Large intestine (tissue), 3 donors: ENCODE results near the gene TTC7B. TPM values are rescaled to one million over a fixed set of nuclear protein-coding genes. Genes with fewer than 3 reads are reported as not detected.

Source experiments
- DNase-seq, 2 donors: peaks; one replicate each; pipeline versions ENCODE4 v3.0.0 to v3.0.0-alpha.2; 2013
- H3K27ac ChIP-seq: one replicate; pipeline ENCODE4 v1.5.1; 2013; ENCODE audit warnings: low read length
- H3K27me3 ChIP-seq: 2 replicates; pipeline ENCODE4 v1.6.1; 2013; ENCODE audit warnings: low read length; ENCODE audit not compliant: control insufficient read depth, insufficient read depth
- H3K36me3 ChIP-seq: 2 replicates; pipeline ENCODE4 v1.6.1; 2013; ENCODE audit warnings: low read length; ENCODE audit not compliant: control insufficient read depth, insufficient read depth
- H3K4me1 ChIP-seq: one replicate; pipeline ENCODE4 v1.6.1; 2013; ENCODE audit warnings: low read length; ENCODE audit not compliant: control insufficient read depth, insufficient read depth
- H3K4me3 ChIP-seq: one replicate; pipeline ENCODE4 v1.5.1; 2013; ENCODE audit warnings: low read length
- H3K9me3 ChIP-seq: one replicate; pipeline ENCODE4 v1.6.1; 2013; ENCODE audit warnings: mild to moderate bottlenecking, low read depth, low read length, moderate library complexity; ENCODE audit not compliant: control insufficient read depth
- WGBS: methylation state at CpG from one replicate; pipeline ENCODE4 v1.1.5; 2013; ENCODE audit warnings: low lambda C conversion rate; ENCODE audit not compliant: insufficient coverage; 5-methylcytosine and 5-hydroxymethylcytosine counted together
- polyA plus RNA-seq: library from polyadenylated mRNA; unstranded; fragments of 120-200 nt; gene quantifications from one replicate; pipeline ENCODE4 v1.2.1, GENCODE V29; 2013

TTC7B gene
- polyA plus RNA-seq, 1 donor: 12.2 TPM

DNA sequence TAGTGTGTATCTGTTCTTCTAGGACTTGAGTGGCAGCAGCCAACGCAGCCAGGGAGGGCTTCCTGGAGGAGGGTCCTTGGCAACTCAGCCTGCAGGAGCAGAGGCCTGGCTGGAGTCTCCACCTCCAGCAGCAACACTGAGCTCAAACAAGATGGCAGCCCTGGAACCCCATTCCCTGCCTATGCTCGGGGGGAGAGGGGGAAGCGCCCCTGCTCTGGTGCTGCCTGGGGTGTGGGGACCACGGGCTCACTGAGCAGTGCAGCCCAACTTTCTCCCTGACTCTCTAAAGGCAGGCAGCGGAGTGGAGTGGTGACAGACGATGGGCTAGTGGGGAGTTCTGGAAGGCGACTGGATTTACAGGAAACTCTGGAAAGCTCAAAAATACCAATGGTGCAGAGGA lies 258.7 kb downstream of the TTC7B start:
- WGBS: no CpG with 5 or more reads among the region's 7 CpGs
- H3K27ac ChIP-seq: no peak overlapping the region

DNA sequence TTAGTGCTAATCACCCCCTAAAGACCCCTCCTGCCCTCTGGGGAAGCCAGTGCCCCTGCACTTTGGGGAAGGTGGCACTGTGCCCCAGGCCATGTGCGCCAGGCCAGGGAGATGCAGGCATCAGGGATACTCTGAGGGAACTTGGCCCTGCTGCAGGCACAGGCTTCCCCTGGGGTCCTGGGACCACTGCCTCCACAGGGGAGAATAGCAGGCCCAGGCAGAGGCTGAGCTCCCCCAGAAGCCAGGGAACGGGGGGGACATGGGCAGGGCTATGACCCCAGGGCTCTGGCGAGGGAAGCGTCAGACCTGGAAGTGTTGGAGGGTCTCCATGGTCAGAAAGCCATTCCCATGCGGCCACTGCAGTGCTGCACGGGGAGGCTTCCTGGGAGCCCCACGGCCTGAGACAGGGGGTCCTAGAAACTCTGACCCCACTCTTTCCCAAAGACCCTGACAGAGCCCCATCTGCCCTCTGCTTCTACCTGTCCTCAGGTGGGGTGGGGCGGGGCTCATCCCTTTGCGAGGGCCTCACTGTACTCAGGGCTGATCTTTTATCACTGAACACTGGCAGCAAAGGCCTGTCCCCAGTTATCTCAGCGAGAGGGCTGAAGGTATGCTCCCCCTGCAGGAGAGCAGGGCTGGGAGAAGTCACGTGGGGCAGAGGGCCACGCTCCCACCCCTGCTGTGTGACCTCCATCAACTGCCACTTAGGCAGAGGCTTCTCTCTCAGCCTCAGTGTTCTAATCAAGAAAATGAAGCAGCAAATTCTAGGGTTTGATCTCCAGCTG lies 259.4 kb downstream of the TTC7B start:
- H3K9me3 ChIP-seq: no peaks in the 10 kb centered on the region
- H3K4me3 ChIP-seq: no peak overlapping the region
- no peaks in the 10 kb centered on the region for H3K27me3 ChIP-seq
- WGBS: no CpG with 5 or more reads among the region's 12 CpGs
- peaks cover 24% of the 10 kb centered on the region for H3K4me1 ChIP-seq
- peak; percentile 73 to 85 for DNase-seq
- H3K27ac ChIP-seq: peak overlapping the region; percentile 51
- H3K36me3 ChIP-seq: no peaks in the 10 kb centered on the region

More for the DNA sequence above, 258.7 kb downstream of the TTC7B start:
- Histone ChIP-seq H3K27me3 (no peaks in the 10 kb centered on the region), H3K4me1 (peaks cover 24% of the 10 kb centered on the region), H3K9me3 (no peaks in the 10 kb centered on the region), H3K36me3 (no peaks in the 10 kb centered on the region), H3K4me3 (no peak overlapping the region)
- DNase-seq: no peak

DNA sequence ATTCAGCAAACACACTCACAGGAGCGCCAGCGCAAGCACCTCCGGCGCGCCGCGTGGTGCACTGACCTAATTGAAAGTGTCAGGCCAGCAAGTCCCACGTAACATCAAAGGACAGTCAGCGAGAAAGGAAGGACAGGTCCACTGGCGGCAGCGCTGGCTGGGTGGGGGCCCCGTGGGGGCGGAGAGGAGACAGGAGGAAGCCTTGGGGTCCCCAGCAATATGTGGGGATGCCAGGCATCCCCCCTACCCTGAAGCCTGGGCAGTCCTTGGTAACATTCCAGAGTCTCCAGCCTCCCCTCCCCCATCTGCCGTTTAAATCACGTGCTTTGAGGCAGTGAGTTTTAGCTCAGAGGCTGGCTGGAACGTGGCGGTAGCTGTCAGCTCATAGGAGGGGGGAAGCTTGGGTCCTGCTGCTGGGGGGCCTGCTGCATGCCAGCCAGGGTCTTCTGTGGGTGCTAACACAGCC lies 260.2 kb downstream of the TTC7B start:
- Histone ChIP-seq H3K9me3 (no peaks in the 10 kb centered on the region), H3K36me3 (no peaks in the 10 kb centered on the region), H3K4me3 (peak overlapping the region; percentile 22), H3K4me1 (peaks cover 24% of the 10 kb centered on the region), H3K27ac (peak overlapping the region; percentile 51), H3K27me3 (no peaks in the 10 kb centered on the region)
- no CpG with 5 or more reads among the region's 17 CpGs for WGBS
- peak; percentile 53 to 84 for DNase-seq

DNA sequence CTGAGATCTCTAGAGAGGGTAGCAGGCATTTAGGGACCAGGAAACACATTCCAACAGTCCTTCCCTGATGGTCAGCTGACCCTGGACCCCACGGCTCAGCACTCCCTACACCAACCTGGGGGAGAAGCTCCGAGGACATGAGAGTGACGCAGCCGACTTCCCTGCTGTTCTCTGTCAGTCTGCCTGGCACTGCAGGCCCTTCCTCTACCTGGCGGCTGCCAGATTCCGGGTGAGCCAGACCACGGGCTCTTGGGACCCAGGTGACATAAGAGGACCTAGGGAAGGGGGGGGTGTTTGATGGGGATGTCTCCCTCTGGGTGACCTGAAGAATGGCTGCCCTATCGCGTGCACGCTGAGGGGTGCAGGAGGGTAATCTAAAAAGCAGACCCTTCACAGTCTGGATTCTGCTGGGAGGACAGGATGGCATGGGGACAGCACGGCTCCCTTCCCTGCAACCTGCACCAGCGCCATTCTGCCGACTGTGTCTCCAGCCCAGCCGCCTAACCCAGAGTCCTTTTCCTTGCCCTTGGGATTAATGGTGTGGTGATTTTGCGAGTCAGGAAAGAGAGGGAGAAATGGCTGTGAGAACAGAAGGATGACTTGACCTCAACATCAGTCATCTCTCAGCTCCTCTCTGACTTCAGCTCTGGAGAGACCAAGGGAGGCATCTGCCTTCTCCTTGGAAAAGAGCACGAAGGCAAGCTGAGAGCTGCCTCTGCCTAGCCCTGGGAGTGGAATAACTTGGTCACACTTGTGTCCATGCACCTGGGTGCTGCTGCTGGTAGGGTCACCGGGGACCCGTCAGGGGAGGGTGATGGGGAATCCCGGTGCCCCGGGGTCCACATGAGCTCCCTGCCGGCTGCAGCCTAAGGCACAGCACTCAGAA lies 260.9 kb downstream of the TTC7B start:
- Histone ChIP-seq H3K4me3 (peak overlapping the region; percentile 22), H3K36me3 (no peaks in the 10 kb centered on the region), H3K4me1 (peaks cover 24% of the 10 kb centered on the region), H3K27ac (no peak overlapping the region), H3K9me3 (no peaks in the 10 kb centered on the region), H3K27me3 (no peaks in the 10 kb centered on the region)
- DNase-seq: no peak
- WGBS: no CpG with 5 or more reads among the region's 21 CpGs

DNA sequence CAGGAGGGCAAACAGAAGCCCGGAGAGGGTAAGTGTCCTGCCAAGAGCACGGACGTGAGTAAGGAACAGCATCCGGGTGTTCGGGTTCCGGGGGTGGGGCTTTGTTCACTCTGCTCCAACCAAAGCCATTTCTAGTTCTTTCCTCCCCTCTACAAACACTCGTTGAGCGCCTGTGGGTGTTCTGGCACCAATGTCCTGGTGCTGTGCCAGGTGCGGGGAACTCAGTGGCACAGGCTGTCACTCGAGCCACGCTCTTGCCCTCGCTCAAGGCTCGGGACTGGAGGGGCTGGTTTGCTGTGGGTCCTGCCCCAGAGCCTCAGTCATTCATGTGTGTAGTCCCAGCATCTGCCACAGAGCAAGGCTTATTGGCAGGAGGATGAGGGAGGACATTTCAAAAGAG lies 261.9 kb downstream of the TTC7B start:
- Histone ChIP-seq H3K27me3 (no peaks in the 10 kb centered on the region), H3K27ac (no peak overlapping the region), H3K4me3 (no peak overlapping the region), H3K4me1 (peaks cover 24% of the 10 kb centered on the region), H3K9me3 (no peaks in the 10 kb centered on the region), H3K36me3 (no peaks in the 10 kb centered on the region)
- no peak for DNase-seq
- 100% methylated on average over 1 of the region's 13 CpGs for WGBS

DNA sequence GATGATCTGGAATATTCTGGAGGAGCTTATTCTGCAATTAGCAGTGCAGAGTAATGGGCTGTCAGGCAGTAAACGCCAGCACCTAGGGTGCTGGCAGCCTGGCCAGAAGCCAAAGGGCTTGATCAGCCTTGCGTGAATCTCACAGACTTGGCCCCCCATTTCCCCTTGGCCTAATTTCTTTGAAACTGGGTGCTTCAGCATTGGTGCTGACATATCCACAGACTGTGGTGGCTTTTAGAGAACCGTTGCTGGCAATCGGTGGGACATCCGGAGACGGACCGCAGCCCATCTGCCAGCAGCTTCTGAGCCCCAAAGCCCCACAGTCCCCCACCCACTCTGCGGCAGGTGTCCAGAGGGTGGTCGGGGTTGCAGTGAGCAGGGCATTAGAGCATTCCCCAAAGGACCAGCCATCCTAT lies 262.3 kb downstream of the TTC7B start:
- H3K36me3 ChIP-seq: no peaks in the 10 kb centered on the region
- H3K9me3 ChIP-seq: no peaks in the 10 kb centered on the region
- H3K27me3 ChIP-seq: no peaks in the 10 kb centered on the region
- H3K4me3 ChIP-seq: no peak overlapping the region
- H3K27ac ChIP-seq: no peak overlapping the region
- H3K4me1 ChIP-seq: peaks cover 24% of the 10 kb centered on the region
- DNase-seq: no peak
- WGBS: no CpG with 5 or more reads among the region's 9 CpGs

DNA sequence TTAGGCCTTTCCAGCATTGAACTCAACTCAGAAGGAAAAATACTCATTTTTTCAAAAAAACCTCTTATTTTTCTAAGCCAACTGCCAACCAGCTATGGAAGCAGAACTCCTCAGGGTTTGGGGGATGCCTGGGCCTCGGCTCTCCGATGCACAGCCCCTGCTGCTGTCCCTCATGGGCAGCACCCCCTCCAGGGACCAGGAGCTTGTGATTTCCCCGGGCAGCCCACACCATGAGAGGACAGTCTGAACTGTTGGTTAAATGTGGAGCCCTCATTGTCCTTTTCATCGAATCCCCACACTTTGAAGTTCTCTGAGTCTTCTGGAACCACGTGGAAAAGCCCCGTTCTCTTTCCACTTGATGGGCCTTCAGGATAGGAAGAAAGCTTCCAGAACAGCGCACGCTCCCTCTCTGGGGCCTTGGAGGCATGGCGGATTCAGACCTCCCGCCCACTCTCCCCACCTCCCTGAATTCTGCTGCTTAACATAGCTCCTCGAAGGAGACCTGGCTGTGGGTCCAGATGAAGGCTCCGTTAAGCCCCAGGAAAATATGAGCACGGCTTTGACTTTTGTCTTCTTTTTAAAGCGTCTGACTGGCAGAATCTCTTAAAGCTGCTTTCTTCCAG lies 262.8 kb downstream of the TTC7B start:
- Histone ChIP-seq H3K27ac (no peak overlapping the region), H3K4me1 (peaks cover 24% of the 10 kb centered on the region), H3K9me3 (no peaks in the 10 kb centered on the region), H3K27me3 (no peaks in the 10 kb centered on the region), H3K4me3 (no peak overlapping the region), H3K36me3 (no peaks in the 10 kb centered on the region)
- DNase-seq: no peak
- WGBS: 88% methylated on average over 3 of the region's 14 CpGs

DNA sequence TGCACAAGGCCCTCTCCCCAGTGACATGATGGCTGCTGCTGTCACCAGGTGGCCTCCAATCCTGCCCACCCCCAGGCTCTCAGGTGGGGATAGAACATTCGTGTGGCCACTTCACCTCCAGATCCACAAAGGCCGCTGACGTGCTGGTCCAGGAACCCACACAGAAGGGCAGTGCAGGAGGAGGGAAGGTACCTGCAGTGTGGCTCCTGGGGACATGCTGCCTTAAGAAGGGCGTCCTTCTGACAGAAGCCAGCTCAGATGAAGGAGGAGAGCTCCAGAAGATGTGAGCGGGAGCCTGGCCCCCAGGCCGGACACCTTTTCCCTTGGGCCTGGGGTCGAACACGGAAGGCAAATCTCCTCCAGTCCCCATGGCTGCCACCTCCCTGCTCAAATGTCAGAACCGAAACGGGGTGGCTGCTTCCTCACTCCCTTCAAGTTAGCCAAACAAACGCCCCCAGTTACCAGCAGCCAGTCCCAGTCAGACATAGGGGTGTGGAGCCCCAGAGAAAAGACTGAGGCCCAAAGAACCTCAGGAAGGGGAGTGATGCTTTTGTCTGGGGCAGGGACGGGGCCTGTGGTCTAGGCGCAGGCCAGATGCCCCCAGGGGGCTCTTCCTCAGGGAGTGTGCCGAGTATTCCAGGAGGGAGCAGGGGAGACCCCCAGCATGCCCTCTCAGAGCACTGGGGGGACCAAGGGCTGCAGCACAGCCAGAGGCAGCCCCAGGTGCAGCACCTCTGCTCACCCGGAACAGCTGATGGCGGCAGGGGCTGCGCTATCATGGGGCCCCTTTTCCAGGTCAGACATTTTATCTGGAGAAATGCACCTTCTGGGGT lies 263.5 kb downstream of the TTC7B start:
- no CpG with 5 or more reads among the region's 17 CpGs for WGBS
- H3K27me3 ChIP-seq: no peaks in the 10 kb centered on the region
- H3K36me3 ChIP-seq: no peaks in the 10 kb centered on the region
- peaks cover 21% of the 10 kb centered on the region for H3K4me1 ChIP-seq
- H3K9me3 ChIP-seq: no peaks in the 10 kb centered on the region
- no peak for DNase-seq
- H3K27ac ChIP-seq: no peak overlapping the region
- no peak overlapping the region for H3K4me3 ChIP-seq

DNA sequence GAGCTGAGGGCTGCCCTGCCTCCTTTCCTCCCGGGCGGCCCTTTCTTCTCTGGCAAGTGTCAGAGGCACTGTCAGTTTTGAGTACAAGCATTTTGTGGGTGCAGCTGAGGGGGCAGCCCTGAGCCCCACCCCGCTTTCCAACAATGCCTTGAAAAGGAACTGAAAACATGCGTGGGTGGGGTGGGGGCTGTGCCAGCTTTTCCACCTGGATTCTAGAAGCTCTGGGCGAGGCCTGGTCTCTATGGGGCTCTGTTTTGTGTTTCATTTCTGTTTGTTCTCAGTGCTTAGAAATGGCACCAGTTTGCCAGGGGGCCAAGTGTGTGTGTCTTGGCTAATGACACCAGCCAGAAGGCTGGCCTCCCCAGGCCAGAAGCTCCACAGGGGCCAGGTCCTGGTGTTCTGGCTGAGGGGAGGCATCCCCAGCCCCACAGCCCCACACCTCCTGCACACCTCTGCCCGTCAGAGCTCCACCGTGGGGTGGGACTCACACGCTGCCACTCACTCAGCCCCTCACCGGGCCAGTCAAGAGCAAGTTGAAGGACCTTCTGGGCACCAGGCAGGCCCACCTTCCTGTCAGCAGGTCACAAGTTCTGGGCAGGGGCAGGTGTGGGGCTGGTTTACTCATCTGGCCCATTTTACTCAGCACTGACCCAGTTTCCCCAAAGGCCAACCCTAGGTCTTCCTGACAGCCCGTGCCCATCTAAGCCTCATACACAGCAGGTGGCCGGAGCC lies 264.3 kb downstream of the TTC7B start:
- no CpG with 5 or more reads among the region's 11 CpGs for WGBS
- H3K4me1 ChIP-seq: peaks cover 13% of the 10 kb centered on the region
- no peak overlapping the region for H3K27ac ChIP-seq
- H3K9me3 ChIP-seq: no peaks in the 10 kb centered on the region
- H3K4me3 ChIP-seq: no peak overlapping the region
- no peak for DNase-seq
- H3K27me3 ChIP-seq: no peaks in the 10 kb centered on the region
- no peaks in the 10 kb centered on the region for H3K36me3 ChIP-seq
